Motor neuron (in vitro differentiated cells): Measurements from ENCODE around the gene ARHGAP4. TPM values are rescaled to one million over a fixed set of nuclear protein-coding genes. Genes with fewer than 3 reads are reported as not detected.

Source experiments
- ATAC-seq, 8 experiments: fragments of 200-7000 bp; cut with Tn5 transposase; replicated peaks in 6 of 8; 2 replicates each; pipeline ENCODE4 v1.8.0; 2021; ENCODE audit warnings: mild to moderate bottlenecking in 8 of 8, moderate library complexity in 8 of 8
- H3K27ac ChIP-seq, 2 donors: fragments of 250-450 bp; sonication (Bioruptor Pico); 2 replicates each; pipeline ENCODE4 v1.9.0; 2021; ENCODE audit warnings: antibody characterized with exemption in 2 of 2, mild to moderate bottlenecking in 2 of 2, moderate library complexity in 1 of 2
- H3K4me1 ChIP-seq, 2 donors: fragments of 250-450 bp; sonication (Bioruptor Pico); replicated peaks in 1 of 2; 2 replicates each; pipeline ENCODE4 v1.6.1; 2021; ENCODE audit warnings: antibody characterized with exemption in 2 of 2, mild to moderate bottlenecking in 2 of 2, moderate library complexity in 1 of 2
- H3K4me3 ChIP-seq, 5 donors: fragments of 250-450 bp; sonication (Bioruptor Pico); 2 replicates each; pipeline ENCODE4 v1.9.0; 2021; ENCODE audit warnings: antibody characterized with exemption in 5 of 5, mild to moderate bottlenecking in 5 of 5, moderate library complexity in 4 of 5
- WGBS, 10 experiments: fragments of 450-650 bp; shearing (Covaris generic); methylation state at CpG; one replicate each; pipeline ENCODE4 v1.0.0; 2022; 5-methylcytosine and 5-hydroxymethylcytosine counted together
- in situ Hi-C, 9 experiments: fragments of 400-800 bp; cut with MboI; loops; one replicate each; pipeline ENCODE4 v1.15.0; 2021; ENCODE audit warnings: low sequenced_read_pairs in 9 of 9, low pct_unique_long_range_greater_than_20kb in 2 of 9; ENCODE audit not compliant: unreplicated experiment in 9 of 9
- total RNA-seq, 8 experiments: library from RNA; unstranded; fragments of 300-600 nt; gene quantifications; 2 replicates each; pipeline versions ENCODE4 v1.2.3 to v1.2.4, GENCODE V29; 2022

ARHGAP4 gene
- total RNA-seq, 8 experiments from 2014 or later = 1.6 to 21.7 (median 2.9) TPM; not detected in 1

- peaks cover 70 to 76% of the 10 kb centered on the region in 2 donors for H3K4me1 ChIP-seq
- 71 to 92% methylated on average over 2 to 3 of the region's 13 CpGs; no CpG with 5 or more reads in 8 of the 10 experiments for WGBS, 10 experiments
- no peak for ATAC-seq
- peak overlapping the region; percentile 34 to 48 (median 36) for H3K4me3 ChIP-seq
- in situ Hi-C loops = no loop called here
- H3K27ac ChIP-seq = peak overlapping the region; percentile 84 to 88
Measured at GRCh38 chrX:153874366-153875125, 51.5 kb downstream of the ARHGAP4 start.

- in situ Hi-C loops = no loop called here
- peak overlapping the region; percentile 84 to 88 for H3K27ac ChIP-seq
- H3K4me3 ChIP-seq = peak overlapping the region; percentile 34 to 48 (median 36)
- WGBS, 10 experiments = 25 to 40% methylated on average over 1 of the region's 3 CpGs; no CpG with 5 or more reads in 8 of the 10 experiments
- peaks cover 67 to 73% of the 10 kb centered on the region in 2 donors for H3K4me1 ChIP-seq
- ATAC-seq = no peak
Measured at GRCh38 chrX:153874085-153874365, 52.0 kb downstream of the ARHGAP4 start.

- in situ Hi-C loops = no loop called here
- peak overlapping the region; percentile 84 to 88 for H3K27ac ChIP-seq
Measured at GRCh38 chrX:153873282-153874084, 52.6 kb downstream of the ARHGAP4 start.

GRCh38 chrX:153871946-153872878 lies 53.9 kb downstream of the ARHGAP4 start:
- peak in 2 of 8 experiments; percentile 10 to 13 for ATAC-seq
- Histone ChIP-seq H3K4me1 (peaks cover 49 to 57% of the 10 kb centered on the region in 2 donors), H3K4me3 (no peak overlapping the region), H3K27ac (peak overlapping the region; percentile 84 to 88)
- WGBS, 10 experiments = 0 to 92% (median 26%) methylated on average over 1 to 6 of the region's 29 CpGs; no CpG with 5 or more reads in 6 of the 10 experiments
- in situ Hi-C loops = no loop called here

More at GRCh38 chrX:153873282-153874084, 52.6 kb downstream of the ARHGAP4 start:
- ATAC-seq = peak in 5 of 8 experiments; percentile 29 to 56 (median 49)
- Histone ChIP-seq H3K4me3 (peak overlapping the region; percentile 34 to 48 (median 36)), H3K4me1 (peaks cover 61 to 70% of the 10 kb centered on the region in 2 donors)
- WGBS, 10 experiments = 20% methylated on average over 1 of the region's 7 CpGs; no CpG with 5 or more reads in 9 of the 10 experiments

- ATAC-seq = peak in 5 of 8 experiments; percentile 64 to 77 (median 71)
- peak overlapping the region; percentile 84 to 88 for H3K27ac ChIP-seq
- 0% methylated on average over 2 of the region's 6 CpGs; no CpG with 5 or more reads in 9 of the 10 experiments for WGBS, 10 experiments
- in situ Hi-C loops = no loop called here
- peak overlapping the region in 1 of 5 donors; percentile 11 for H3K4me3 ChIP-seq
- peaks cover 47 to 50% of the 10 kb centered on the region in 2 donors for H3K4me1 ChIP-seq
Measured at GRCh38 chrX:153871451-153871850, 54.6 kb downstream of the ARHGAP4 start.

GRCh38 chrX:153870791-153871360 lies 55.2 kb downstream of the ARHGAP4 start:
- in situ Hi-C loops = no loop called here
- peak overlapping the region in 1 of 2 donors; percentile 69 for H3K27ac ChIP-seq
- no peak overlapping the region for H3K4me3 ChIP-seq

GRCh38 chrX:153870288-153870690 lies 55.8 kb downstream of the ARHGAP4 start:
- H3K4me1 ChIP-seq = peaks cover 42 to 44% of the 10 kb centered on the region in 2 donors
- H3K27ac ChIP-seq = no peak overlapping the region
- ATAC-seq = no peak
- in situ Hi-C loops = no loop called here
- WGBS, 10 experiments = 0 to 50% (median 0%) methylated on average over 1 to 2 of the region's 11 CpGs; no CpG with 5 or more reads in 7 of the 10 experiments
- H3K4me3 ChIP-seq = no peak overlapping the region

More at GRCh38 chrX:153870791-153871360, 55.2 kb downstream of the ARHGAP4 start:
- no peak for ATAC-seq
- 60% methylated on average over 1 of the region's 21 CpGs; no CpG with 5 or more reads in 9 of the 10 experiments for WGBS, 10 experiments
- peaks cover 42 to 44% of the 10 kb centered on the region in 2 donors for H3K4me1 ChIP-seq

- whole genome bisulfite sequencing, 10 experiments = no CpG with 5 or more reads among the region's 31 CpGs
- Histone ChIP-seq H3K27ac (no peak overlapping the region), H3K4me1 (peaks cover 40 to 42% of the 10 kb centered on the region in 2 donors), H3K4me3 (no peak overlapping the region)
- in situ Hi-C loops = no loop called here
- ATAC-seq = no peak
Measured at GRCh38 chrX:153869473-153870287, 56.4 kb downstream of the ARHGAP4 start.

GRCh38 chrX:153868576-153869472 lies 57.2 kb downstream of the ARHGAP4 start:
- no peak for ATAC-seq
- H3K27ac ChIP-seq = no peak overlapping the region
- in situ Hi-C loops = no loop called here
- H3K4me3 ChIP-seq = no peak overlapping the region
- WGBS, 10 experiments = 49 to 93% (median 72%) methylated on average over 2 to 10 of the region's 26 CpGs; no CpG with 5 or more reads in 6 of the 10 experiments
- H3K4me1 ChIP-seq = peaks cover 31 to 33% of the 10 kb centered on the region in 2 donors

GRCh38 chrX:153867671-153868070 lies 58.4 kb downstream of the ARHGAP4 start:
- no peak overlapping the region for H3K4me3 ChIP-seq
- in situ Hi-C loops = no loop called here
- H3K27ac ChIP-seq = no peak overlapping the region
- 40 to 100% methylated on average over 1 of the region's 13 CpGs; no CpG with 5 or more reads in 8 of the 10 experiments for WGBS, 10 experiments
- peaks cover 20 to 21% of the 10 kb centered on the region in 2 donors for H3K4me1 ChIP-seq
- no peak for ATAC-seq

- Histone ChIP-seq H3K4me3 (no peak overlapping the region), H3K27ac (no peak overlapping the region), H3K4me1 (peaks cover 14 to 16% of the 10 kb centered on the region in 2 donors)
- in situ Hi-C loops = no loop called here
- 60% methylated on average over 1 of the region's 9 CpGs; no CpG with 5 or more reads in 9 of the 10 experiments for WGBS, 10 experiments
- no peak for ATAC-seq
Measured at GRCh38 chrX:153867139-153867538, 58.9 kb downstream of the ARHGAP4 start.
